K562 (cell line): ENCODE results near the gene TCEANC2. TPM values are rescaled to one million over a fixed set of nuclear protein-coding genes. Genes with fewer than 3 reads are reported as not detected.

ENCODE experiments used
- DNMT1 ChIP-seq: fragments of 450-650 bp; IDR thresholded peaks from 2 replicates; pipeline ENCODE4 v1.6.1; 2016; ENCODE audit warnings: antibody characterized with exemption, mild to moderate bottlenecking
- ELF2 ChIP-seq: fragments of 250-450 bp; sonication (Bioruptor Pico); IDR thresholded peaks from 2 replicates; pipeline ENCODE4 v1.5.0; 2021; ENCODE audit warnings: mild to moderate bottlenecking
- FOS ChIP-seq: IDR thresholded peaks from 3 replicates; pipeline ENCODE4 v1.6.1; 2011; ENCODE audit not compliant: insufficient read length; ENCODE audit errors: extremely low read depth
- FOXJ2 ChIP-seq: fragments of 200-800 bp; sonication (Bioruptor generic); IDR thresholded peaks from 2 replicates; pipeline ENCODE4 v1.6.1; 2016; ENCODE audit warnings: missing genetic modification characterization, missing compliant biosample characterization
- JUND ChIP-seq, 2 experiments: IDR thresholded peaks; 2 replicates in 1 of 2; 3 replicates in 1 of 2; pipeline ENCODE4 v1.6.1; 2011; ENCODE audit warnings: borderline replicate concordance in 2 of 2, low read depth in 2 of 2, low read length in 2 of 2, improper control_type of control experiment in 1 of 2, missing biosample characterization in 1 of 2, missing genetic modification characterization in 1 of 2, missing genetic modification reagents in 1 of 2
- KLF16 ChIP-seq: IDR thresholded peaks from 2 replicates; pipeline ENCODE4 v1.6.1; 2016; ENCODE audit warnings: antibody characterized with exemption
- NBN ChIP-seq: fragments of 450-650 bp; IDR thresholded peaks from 2 replicates; pipeline ENCODE4 v1.6.1; 2016; ENCODE audit warnings: low read depth, mild to moderate bottlenecking
- NCOA2 ChIP-seq, 2 experiments: fragments of 450-650 bp; IDR thresholded peaks; 2 replicates each; pipeline ENCODE4 v1.6.1; 2018; ENCODE audit warnings: mild to moderate bottlenecking in 2 of 2, moderate library complexity in 1 of 2; ENCODE audit not compliant: partially characterized antibody in 2 of 2
- PHB2 ChIP-seq: fragments of 450-650 bp; IDR thresholded peaks from 2 replicates; pipeline ENCODE4 v1.6.1; 2017; ENCODE audit warnings: low read depth
- POLR3A ChIP-seq: IDR thresholded peaks from 2 replicates; pipeline ENCODE4 v1.6.1; 2011; ENCODE audit warnings: borderline replicate concordance, mild to moderate bottlenecking, moderate library complexity; ENCODE audit not compliant: insufficient read length, insufficient read depth; ENCODE audit errors: extremely low read depth
- SAFB ChIP-seq: fragments of 200-400 bp; formaldehyde crosslinking; IDR thresholded peaks from 2 replicates; pipeline ENCODE4 v1.6.1; 2017; ENCODE audit warnings: low read depth, low read length, borderline replicate concordance
- SP2 ChIP-seq: IDR thresholded peaks from 2 replicates; pipeline ENCODE4 v1.6.1; 2011; ENCODE audit warnings: mild to moderate bottlenecking, low read depth, low read length, moderate library complexity; ENCODE audit not compliant: poor library complexity, severe bottlenecking; ENCODE audit errors: extremely low read depth
- SREBF2 ChIP-seq: sonication (generic); formaldehyde crosslinking; IDR thresholded peaks from 2 replicates; pipeline ENCODE4 v1.4.0; 2020; ENCODE audit warnings: mild to moderate bottlenecking, missing genetic modification reagents
- TRIM24 ChIP-seq, 2 experiments: fragments of 450-650 bp; IDR thresholded peaks; 2 replicates each; pipeline ENCODE4 v1.6.1; 2016
- ZNF232 ChIP-seq: sonication (generic); formaldehyde crosslinking; IDR thresholded peaks from 2 replicates; pipeline ENCODE4 v1.8.0; 2022; ENCODE audit warnings: mild to moderate bottlenecking, missing genetic modification reagents
- ZNF239 ChIP-seq: fragments of 250-450 bp; sonication (Bioruptor Pico); IDR thresholded peaks from 2 replicates; pipeline ENCODE4 v1.4.0; 2020; ENCODE audit warnings: mild to moderate bottlenecking
- ZNF253 ChIP-seq: fragments of 250-450 bp; sonication (Bioruptor Pico); conservative IDR thresholded peaks from 2 replicates; pipeline ENCODE4 v1.6.1; 2021; ENCODE audit warnings: mild to moderate bottlenecking
- ZNF408 ChIP-seq: fragments of 250-450 bp; sonication (Bioruptor Pico); IDR thresholded peaks from 2 replicates; pipeline ENCODE4 v1.4.0; 2020; ENCODE audit warnings: low read depth, mild to moderate bottlenecking, moderate library complexity
- ZSCAN32 ChIP-seq: fragments of 450-650 bp; formaldehyde crosslinking; IDR thresholded peaks from 2 replicates; pipeline ENCODE4 v1.4.0; 2020; ENCODE audit warnings: mild to moderate bottlenecking, moderate library complexity
- polyA plus RNA-seq, 8 experiments: library from polyadenylated mRNA; depleted of rRNA in 4 of 8; stranded (reverse) in 5 of 8; unstranded in 3 of 8; fragments of >200 nt; fragmentation: Nextera tagmentation in 2 of 8; fragmentation: Illumina TruSeq in 1 of 8; extraction: Ambion mirVana in 2 of 8; extraction: Trizol in 1 of 8; gene quantifications; 2 replicates each; pipeline versions ENCODE4 v1.2.1 to v1.2.3, GENCODE V29; 2011 to 2014; ENCODE audit warnings: inconsistent platforms in 1 of 8, missing spikeins in 1 of 8
- total RNA-seq, 7 experiments: library from RNA; depleted of rRNA in 6 of 7; stranded (reverse); fragments of >200 nt in 6 of 7; fragmentation: Illumina TruSeq in 2 of 7; extraction: Trizol in 2 of 7; gene quantifications; 2 replicates each; pipeline versions ENCODE4 v1.2.1 to v1.2.3, GENCODE V29; 2011 to 2021; ENCODE audit warnings: low replicate concordance in 1 of 7
- TF ChIP-seq, protein P1 (sequence below): sonication (generic); formaldehyde crosslinking; IDR thresholded peaks from 2 replicates; pipeline ENCODE4 v1.8.1; 2023; ENCODE audit warnings: missing genetic modification reagents, mild to moderate bottlenecking, borderline replicate concordance
- TF ChIP-seq, protein P2 (sequence below): fragments of 250-450 bp; sonication (Bioruptor Pico); IDR thresholded peaks from 2 replicates; pipeline ENCODE4 v1.5.0; 2021
- TF ChIP-seq, protein P3 (sequence below): sonication (generic); IDR thresholded peaks from 2 replicates; pipeline ENCODE4 v1.6.1; 2016

Gene TCEANC2
- total and polyA plus RNA-seq, 9 of the 15 experiments (the other 6 are each of a cell fraction or from before 2014, with no cell fraction given), result 3.3 to 10.2 (median 7.0) TPM

DNA sequence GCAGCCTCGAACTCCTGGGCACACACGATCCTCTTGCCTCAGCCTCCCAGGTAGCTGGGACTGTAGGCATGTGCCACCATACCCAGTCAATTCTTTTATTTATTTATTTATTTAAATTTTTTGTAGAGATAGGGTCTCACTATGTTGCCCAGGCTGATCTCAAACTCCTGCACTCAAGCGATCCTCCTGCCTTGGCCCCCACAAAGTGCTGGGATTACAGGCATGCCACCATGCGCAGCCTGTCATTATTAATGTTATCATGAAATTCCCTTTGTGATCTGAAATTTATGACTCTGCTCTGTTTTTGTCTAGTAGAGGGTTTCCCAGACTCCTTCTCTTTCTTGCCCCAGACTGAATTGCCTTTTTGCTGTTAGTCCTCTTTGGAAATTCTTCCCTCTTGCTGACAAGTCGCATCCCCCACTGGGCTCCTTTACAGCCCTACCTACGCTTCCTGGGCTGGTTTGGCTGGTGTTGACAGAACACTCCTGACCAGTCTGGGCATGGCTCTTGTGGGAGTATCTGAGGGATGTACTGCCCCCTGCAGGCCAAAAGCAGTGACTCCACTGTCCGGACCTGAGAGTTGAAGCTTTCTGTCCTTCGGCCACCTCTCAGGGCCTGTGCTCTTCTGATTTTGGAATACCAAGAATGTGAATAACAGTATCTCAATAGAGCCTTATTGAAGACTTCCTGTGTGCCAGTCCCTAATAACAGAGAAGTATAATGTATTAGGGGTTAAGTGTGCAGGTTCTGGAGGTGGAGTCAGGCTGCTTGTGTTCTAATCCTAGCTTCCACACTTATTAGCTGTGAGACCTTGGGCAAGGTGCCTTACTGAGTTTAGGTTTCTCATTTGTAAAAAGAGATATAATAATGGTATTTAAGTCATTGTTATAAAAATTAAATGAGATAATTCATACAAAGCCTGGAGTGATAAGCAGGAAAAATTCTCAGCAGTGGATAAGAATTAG is 28.2 kb downstream of the TCEANC2 start (continued):
- peak; percentile 58; the same call in 1 of the 2 replicates for TF ChIP-seq JUND (IDR thresholded peaks at IDR 0.05; ENCODE audit: borderline replicate concordance, low read depth, low read length)
- TF ChIP-seq JUND (tag; IDR thresholded peaks at IDR 0.05; ENCODE audit: borderline replicate concordance, low read depth, low read length), result no peak; the same call in 2 of the 3 replicates
- no peak for TF ChIP-seq ZNF239 (CRISPR knock-in tag)
- TF ChIP-seq NBN, result no peak
- no peak for TF ChIP-seq FOS
- no peak for TF ChIP-seq FOXJ2 (tag)
- TF ChIP-seq ELF2 (CRISPR knock-in tag), result no peak
- no peak for TF ChIP-seq SREBF2 (CRISPR knock-in tag)
- no peak for TF ChIP-seq POLR3A
- TF ChIP-seq ZNF232 (CRISPR knock-in tag), result no peak
- no peak for TF ChIP-seq DNMT1
- TF ChIP-seq, protein P1, sequence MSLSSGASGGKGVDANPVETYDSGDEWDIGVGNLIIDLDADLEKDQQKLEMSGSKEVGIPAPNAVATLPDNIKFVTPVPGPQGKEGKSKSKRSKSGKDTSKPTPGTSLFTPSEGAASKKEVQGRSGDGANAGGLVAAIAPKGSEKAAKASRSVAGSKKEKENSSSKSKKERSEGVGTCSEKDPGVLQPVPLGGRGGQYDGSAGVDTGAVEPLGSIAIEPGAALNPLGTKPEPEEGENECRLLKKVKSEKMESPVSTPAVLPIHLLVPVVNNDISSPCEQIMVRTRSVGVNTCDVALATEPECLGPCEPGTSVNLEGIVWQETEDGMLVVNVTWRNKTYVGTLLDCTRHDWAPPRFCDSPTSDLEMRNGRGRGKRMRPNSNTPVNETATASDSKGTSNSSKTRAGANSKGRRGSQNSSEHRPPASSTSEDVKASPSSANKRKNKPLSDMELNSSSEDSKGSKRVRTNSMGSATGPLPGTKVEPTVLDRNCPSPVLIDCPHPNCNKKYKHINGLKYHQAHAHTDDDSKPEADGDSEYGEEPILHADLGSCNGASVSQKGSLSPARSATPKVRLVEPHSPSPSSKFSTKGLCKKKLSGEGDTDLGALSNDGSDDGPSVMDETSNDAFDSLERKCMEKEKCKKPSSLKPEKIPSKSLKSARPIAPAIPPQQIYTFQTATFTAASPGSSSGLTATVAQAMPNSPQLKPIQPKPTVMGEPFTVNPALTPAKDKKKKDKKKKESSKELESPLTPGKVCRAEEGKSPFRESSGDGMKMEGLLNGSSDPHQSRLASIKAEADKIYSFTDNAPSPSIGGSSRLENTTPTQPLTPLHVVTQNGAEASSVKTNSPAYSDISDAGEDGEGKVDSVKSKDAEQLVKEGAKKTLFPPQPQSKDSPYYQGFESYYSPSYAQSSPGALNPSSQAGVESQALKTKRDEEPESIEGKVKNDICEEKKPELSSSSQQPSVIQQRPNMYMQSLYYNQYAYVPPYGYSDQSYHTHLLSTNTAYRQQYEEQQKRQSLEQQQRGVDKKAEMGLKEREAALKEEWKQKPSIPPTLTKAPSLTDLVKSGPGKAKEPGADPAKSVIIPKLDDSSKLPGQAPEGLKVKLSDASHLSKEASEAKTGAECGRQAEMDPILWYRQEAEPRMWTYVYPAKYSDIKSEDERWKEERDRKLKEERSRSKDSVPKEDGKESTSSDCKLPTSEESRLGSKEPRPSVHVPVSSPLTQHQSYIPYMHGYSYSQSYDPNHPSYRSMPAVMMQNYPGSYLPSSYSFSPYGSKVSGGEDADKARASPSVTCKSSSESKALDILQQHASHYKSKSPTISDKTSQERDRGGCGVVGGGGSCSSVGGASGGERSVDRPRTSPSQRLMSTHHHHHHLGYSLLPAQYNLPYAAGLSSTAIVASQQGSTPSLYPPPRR (CRISPR knock-in tag), result no peak
- TF ChIP-seq KLF16, result no peak; the same call in 1 of the 2 replicates
- no peak for TF ChIP-seq SAFB
- TF ChIP-seq PHB2, result no peak
- TF ChIP-seq ZNF408 (CRISPR knock-in tag), result no peak
- no peak for TF ChIP-seq TRIM24 (IDR thresholded peaks at IDR 0.05)
- TF ChIP-seq ZSCAN32 (CRISPR knock-in tag), result no peak
- TF ChIP-seq SP2, result no peak
- TF ChIP-seq ZNF253, result no peak
- TF ChIP-seq NCOA2 (IDR thresholded peaks at IDR 0.05; ENCODE audit: partially characterized antibody in 2 of 2), result no peak
- TF ChIP-seq, protein P2, sequence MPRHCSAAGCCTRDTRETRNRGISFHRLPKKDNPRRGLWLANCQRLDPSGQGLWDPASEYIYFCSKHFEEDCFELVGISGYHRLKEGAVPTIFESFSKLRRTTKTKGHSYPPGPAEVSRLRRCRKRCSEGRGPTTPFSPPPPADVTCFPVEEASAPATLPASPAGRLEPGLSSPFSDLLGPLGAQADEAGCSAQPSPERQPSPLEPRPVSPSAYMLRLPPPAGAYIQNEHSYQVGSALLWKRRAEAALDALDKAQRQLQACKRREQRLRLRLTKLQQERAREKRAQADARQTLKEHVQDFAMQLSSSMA, result no peak
- TF ChIP-seq, protein P3, sequence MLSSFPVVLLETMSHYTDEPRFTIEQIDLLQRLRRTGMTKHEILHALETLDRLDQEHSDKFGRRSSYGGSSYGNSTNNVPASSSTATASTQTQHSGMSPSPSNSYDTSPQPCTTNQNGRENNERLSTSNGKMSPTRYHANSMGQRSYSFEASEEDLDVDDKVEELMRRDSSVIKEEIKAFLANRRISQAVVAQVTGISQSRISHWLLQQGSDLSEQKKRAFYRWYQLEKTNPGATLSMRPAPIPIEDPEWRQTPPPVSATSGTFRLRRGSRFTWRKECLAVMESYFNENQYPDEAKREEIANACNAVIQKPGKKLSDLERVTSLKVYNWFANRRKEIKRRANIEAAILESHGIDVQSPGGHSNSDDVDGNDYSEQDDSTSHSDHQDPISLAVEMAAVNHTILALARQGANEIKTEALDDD, result peak; percentile 54; the same call in 1 of the 2 replicates
